Forelimb muscle (tissue), 1 donor: Measurements from ENCODE around the gene KRT6A. TPM values are rescaled to one million over a fixed set of nuclear protein-coding genes. Genes with fewer than 3 reads are reported as not detected.

ENCODE experiments used
- DNase-seq: peaks from one replicate; pipeline ENCODE4 v3.0.0-alpha.2; 2013; ENCODE audit warnings: low read depth
- polyA plus RNA-seq: library from polyadenylated mRNA; unstranded; fragments of 120-200 nt; gene quantifications from one replicate; pipeline ENCODE4 v1.2.1, GENCODE V29; 2013; ENCODE audit not compliant: insufficient read length

The KRT6A gene
- polyA plus RNA-seq, 1 donor = not detected

- DNase-seq = no peak
Observed at GRCh38 chr12:52524898-52525591, 32.0 kb upstream of the KRT6A start.

- no peak for DNase-seq
Observed at GRCh38 chr12:52524241-52524897, 31.3 kb upstream of the KRT6A start.

DNA sequence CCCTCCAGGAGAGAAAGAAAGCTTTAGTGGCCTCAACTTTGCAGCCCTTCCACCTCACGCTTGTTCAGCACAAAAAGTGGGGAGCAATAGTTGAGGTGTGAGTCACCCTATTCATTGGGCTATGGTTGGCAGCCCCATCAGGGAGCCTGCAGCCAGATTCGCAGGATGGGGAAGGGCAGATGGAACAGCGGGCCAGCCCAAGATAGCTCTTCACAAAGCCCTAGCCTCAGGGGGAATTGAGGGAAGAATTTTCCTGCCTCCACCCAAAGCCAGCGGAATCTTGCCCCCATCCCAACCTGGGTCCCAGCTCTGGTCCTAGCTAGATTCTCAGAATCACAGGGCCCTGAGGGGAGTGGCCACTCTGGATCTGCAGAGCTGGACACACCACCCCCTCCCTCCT, 30.8 kb upstream of the KRT6A start:
- no peak for DNase-seq

DNA sequence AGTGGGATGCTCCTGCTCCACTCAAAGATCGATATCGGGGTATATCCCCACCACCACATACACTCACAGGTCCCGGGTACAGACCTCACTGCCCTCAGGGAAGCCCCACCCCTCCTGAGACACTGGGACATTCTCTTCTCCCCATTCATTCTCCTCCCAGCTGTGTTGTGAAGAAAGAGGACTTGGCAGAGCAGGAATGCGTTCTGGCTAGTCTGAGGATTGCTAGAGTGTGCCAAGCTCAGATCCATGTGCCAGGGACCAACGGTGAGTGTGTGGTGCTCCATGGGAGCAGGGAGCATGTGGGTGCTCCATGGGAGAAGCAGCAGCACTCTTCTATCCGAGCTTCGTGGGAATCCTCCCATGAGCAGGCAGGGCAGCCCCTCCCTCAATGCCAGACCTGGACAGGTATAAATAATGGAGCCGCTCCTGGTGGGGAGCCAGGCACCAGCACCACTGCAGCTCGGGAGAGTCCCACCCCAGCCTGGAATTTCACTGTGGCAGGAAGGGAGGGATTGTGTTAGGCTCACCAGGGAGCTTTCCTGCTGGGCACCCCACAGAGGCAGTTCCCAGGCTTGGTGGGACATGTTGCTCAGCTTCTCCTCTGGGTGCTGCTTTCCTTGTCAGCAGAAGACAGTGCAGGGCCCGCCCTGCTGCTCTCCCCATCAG, 29.4 kb upstream of the KRT6A start:
- DNase-seq = no peak

GRCh38 chr12:52521568-52522266, 28.7 kb upstream of the KRT6A start:
- DNase-seq = no peak

DNA sequence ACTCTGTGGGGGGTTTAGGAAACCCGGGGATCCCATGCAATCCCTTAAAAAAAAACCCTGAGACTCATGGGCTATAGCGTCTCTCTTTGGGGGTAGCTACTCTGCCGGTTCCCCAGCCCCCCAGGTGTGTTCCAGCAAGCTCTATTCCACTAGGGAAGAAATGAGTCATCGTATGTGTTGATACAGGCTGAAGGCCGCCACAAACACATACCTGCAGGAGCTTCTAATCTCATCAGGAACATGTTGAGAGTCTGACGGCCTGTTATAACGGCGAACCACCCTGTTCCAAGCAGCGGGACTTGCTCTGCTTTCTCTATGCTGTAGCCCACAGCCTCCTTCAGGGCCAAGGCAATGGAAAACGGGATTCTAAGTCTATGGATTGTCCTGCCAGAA, 28.1 kb upstream of the KRT6A start:
- DNase-seq = no peak

- no peak for DNase-seq
Observed at GRCh38 chr12:52519826-52520662, 27.0 kb upstream of the KRT6A start, which contains the start of gene KRT5. Gene KRT5 (minus strand): TSS chr12:52520394. CDS start chr12:52520296, 98 bp downstream.

- no peak for DNase-seq
Observed at GRCh38 chr12:52519387-52519703, 26.3 kb upstream of the KRT6A start.

GRCh38 chr12:52518574-52519386, 25.7 kb upstream of the KRT6A start:
- no peak for DNase-seq

DNA sequence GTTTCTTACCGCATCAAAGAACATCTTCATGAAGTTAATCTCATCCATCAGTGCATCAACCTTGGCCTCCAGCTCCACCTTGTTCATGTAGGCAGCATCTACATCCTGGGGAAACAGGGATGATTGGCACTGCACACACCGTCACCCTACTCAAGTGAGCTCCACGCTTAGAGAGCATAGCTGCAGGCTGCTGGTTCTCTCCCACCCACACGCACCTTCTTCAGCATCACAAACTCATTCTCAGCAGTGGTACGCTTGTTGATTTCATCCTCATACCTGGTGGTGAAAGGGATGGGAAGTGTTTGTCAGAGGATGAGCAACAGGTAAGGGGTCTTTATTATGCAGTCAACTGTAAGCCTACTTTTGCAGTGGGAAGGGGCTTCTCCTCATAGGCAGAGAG, 24.8 kb upstream of the KRT6A start:
- no peak for DNase-seq

- DNase-seq = no peak
Observed at GRCh38 chr12:52517005-52517835, 24.2 kb upstream of the KRT6A start.

GRCh38 chr12:52515927-52516831, 23.1 kb upstream of the KRT6A start:
- no peak for DNase-seq

DNA sequence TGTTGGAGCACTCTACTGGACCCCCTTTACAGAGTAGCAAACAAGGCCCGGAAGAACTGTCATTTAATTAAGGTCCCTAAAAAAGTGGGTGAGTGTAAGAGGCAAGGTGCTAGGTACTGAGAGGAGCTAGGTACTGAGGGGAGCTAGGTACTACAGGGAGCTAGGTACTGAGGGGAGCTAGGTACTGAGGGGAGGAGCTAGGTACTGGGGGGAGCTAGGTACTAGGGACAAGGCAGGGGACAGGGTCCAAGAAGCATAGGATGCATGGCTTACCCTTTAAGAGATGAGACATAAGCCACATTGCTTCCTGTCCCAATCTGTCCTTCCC, 22.2 kb upstream of the KRT6A start:
- DNase-seq = no peak

- no peak for DNase-seq
Observed at GRCh38 chr12:52514471-52515318, 21.6 kb upstream of the KRT6A start.

GRCh38 chr12:52513736-52514135, 20.7 kb upstream of the KRT6A start:
- DNase-seq = no peak

DNA sequence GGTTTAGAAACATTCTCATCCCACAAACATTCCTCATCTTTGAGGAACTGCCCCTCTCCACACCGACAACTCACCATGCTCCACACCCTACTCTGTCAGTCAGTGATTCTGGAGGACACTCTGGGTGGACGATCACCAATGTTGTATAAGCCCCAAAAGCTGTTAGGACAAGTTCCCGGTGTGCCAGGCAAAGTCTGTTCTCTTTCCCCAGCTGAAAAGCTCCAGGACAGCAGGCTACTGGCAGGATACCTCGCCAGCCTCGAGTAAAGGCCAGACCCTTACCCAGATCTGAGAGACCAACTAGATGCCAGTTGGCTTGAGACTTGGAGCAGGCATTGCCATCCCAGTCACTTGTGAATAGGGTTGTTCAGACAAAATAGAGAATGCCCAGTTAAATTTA, 15.2 kb upstream of the KRT6A start:
- DNase-seq = no peak

DNA sequence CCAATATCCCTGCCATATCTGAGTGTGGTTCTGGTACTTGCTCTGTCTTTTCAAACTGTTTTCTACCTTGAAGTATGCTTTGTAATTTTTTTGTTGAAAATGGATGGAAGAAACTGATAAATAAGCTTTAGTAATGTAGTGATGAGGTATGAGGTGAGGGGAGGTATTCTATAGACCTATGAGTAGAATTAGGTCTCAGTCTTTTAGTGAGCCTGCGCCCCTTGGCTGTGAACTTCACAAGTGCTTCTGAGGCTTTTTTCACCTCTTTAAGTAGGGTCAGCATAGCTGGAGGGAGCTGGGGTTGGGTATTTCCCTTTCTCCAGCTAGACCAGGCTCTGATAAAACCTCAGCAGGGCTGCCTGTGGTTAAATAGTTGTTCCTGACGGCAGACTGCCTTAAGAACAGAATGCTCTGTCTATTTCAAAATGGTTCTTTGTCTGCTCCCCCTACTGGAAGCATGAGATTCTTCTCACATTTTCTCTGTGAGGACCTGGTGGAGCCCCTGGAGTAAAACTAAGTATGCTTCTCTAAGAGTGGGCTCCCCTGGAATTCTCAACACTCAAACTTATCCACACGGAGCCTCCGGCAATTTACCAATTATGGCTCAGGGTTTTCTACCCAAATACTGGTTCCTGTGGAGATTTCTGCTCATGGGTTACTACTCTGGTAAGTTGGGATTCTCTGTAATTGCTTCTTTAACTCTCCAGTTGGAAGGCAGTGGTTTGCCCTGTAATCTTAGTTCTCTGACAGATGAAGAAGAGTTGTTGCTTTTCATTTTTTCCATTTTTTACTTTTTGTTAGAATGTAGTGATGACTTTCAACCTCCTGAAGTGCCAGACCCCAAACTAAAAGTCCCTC, 14.0 kb upstream of the KRT6A start:
- DNase-seq = no peak
